ENCODE data around the gene CTF1.

- TF ChIP-seq, protein P1, sequence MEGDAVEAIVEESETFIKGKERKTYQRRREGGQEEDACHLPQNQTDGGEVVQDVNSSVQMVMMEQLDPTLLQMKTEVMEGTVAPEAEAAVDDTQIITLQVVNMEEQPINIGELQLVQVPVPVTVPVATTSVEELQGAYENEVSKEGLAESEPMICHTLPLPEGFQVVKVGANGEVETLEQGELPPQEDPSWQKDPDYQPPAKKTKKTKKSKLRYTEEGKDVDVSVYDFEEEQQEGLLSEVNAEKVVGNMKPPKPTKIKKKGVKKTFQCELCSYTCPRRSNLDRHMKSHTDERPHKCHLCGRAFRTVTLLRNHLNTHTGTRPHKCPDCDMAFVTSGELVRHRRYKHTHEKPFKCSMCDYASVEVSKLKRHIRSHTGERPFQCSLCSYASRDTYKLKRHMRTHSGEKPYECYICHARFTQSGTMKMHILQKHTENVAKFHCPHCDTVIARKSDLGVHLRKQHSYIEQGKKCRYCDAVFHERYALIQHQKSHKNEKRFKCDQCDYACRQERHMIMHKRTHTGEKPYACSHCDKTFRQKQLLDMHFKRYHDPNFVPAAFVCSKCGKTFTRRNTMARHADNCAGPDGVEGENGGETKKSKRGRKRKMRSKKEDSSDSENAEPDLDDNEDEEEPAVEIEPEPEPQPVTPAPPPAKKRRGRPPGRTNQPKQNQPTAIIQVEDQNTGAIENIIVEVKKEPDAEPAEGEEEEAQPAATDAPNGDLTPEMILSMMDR (IDR thresholded peaks at IDR 0.05) = no peak
- no peak for TF ChIP-seq POLR2A (IDR thresholded peaks at IDR 0.05)
Measured at GRCh38 chr16:30930160-30930571, 33.8 kb downstream of the CTF1 start.
